ENCODE measurements around the gene SIX2. TPM values are rescaled to one million over a fixed set of nuclear protein-coding genes. Genes with fewer than 3 reads are reported as not detected.

Gene SIX2
- total and polyA plus RNA-seq, 2 donors (not counting 1 experiment from before 2014, with no cell fraction given), result not detected

DNA sequence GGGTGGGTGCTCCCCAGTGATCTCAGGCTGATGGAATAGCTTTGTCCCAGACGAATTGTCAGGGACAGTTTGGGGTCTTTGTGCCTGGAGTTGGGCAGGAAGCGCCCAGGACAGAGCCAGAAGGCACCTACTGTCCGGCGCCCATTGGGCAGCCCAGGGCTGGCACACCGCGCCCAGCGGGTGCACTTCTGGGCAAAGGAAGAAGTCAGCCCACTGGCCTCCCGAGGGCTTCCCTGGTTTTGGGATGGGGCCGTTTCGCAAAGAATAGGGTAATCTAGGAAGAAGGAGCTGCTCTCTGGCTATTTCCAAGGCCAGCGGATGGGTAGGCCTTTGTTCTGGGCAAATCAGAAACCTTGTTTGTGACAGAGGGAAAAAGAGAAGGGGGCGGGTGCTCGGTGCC, 3.5 kb upstream of the SIX2 start:
- Histone ChIP-seq H3K9me3 (ENCODE audit: control extremely low read depth in 1 of 3, control insufficient read depth in 2 of 3, insufficient read depth in 1 of 3, low read length in 2 of 3) (peaks cover 0 to 35% (median 0%) of the 10 kb centered on the region in 3 donors), H3K27me3 (replicated peaks in 1 of 4; ENCODE audit: control extremely low read depth in 1 of 4, control insufficient read depth in 3 of 4, insufficient read depth in 4 of 4, low read length in 3 of 4) (peaks cover 0 to 71% (median 40%) of the 10 kb centered on the region in 4 experiments), H3K36me3 (replicated peaks in 1 of 2; ENCODE audit: control extremely low read depth in 1 of 2, control insufficient read depth in 1 of 2, extremely low read depth in 1 of 2, insufficient read depth in 2 of 2, low read length in 1 of 2) (no peaks in the 10 kb centered on the region), H3K4me3 (ENCODE audit: control extremely low read depth in 1 of 5, extremely low read depth in 1 of 5, insufficient read depth in 1 of 5, low read depth in 2 of 5, low read length in 4 of 5) (no peak overlapping the region), H3K9ac (ENCODE audit: low read length) (no peak overlapping the region), H3K27ac (ENCODE audit: low read length in 2 of 2) (no peak overlapping the region), H2AFZ (ENCODE audit: insufficient read depth, low read depth, low read length, poor library complexity, severe bottlenecking) (no peak overlapping the region), H4K20me1 (ENCODE audit: control insufficient read depth, insufficient read depth, low read length, poor library complexity, severe bottlenecking) (no peaks in the 10 kb centered on the region), H3K4me2 (replicated peaks; ENCODE audit: low read depth, low read length, poor library complexity, severe bottlenecking) (peak overlapping the region; percentile 62), H3K79me2 (ENCODE audit: control insufficient read depth, insufficient read depth, low read length) (no peaks in the 10 kb centered on the region), H3K4me1 (ENCODE audit: control insufficient read depth in 2 of 2, insufficient read depth in 2 of 2, low read length in 2 of 2) (peaks cover 40 to 46% of the 10 kb centered on the region in 2 donors)
- Mint-ChIP-seq H3K4me3 (peak overlapping the region; percentile 26), H3K27me3 (peaks cover 64% of the 10 kb centered on the region), H3K27ac (no peak overlapping the region), H3K9me3 (ENCODE audit: insufficient read depth) (no peaks in the 10 kb centered on the region), H3K4me1 (peaks cover 36% of the 10 kb centered on the region)
- no peak for DNase-seq
- 25% methylated on average over 13 of the region's 13 CpGs for WGBS (ENCODE audit: insufficient coverage)
- TF ChIP-seq EZH2 (IDR thresholded peaks at IDR 0.05; ENCODE audit: borderline replicate concordance, insufficient read depth, low read depth, low read length, poor library complexity, severe bottlenecking), result no peak
- TF ChIP-seq, protein P1, sequence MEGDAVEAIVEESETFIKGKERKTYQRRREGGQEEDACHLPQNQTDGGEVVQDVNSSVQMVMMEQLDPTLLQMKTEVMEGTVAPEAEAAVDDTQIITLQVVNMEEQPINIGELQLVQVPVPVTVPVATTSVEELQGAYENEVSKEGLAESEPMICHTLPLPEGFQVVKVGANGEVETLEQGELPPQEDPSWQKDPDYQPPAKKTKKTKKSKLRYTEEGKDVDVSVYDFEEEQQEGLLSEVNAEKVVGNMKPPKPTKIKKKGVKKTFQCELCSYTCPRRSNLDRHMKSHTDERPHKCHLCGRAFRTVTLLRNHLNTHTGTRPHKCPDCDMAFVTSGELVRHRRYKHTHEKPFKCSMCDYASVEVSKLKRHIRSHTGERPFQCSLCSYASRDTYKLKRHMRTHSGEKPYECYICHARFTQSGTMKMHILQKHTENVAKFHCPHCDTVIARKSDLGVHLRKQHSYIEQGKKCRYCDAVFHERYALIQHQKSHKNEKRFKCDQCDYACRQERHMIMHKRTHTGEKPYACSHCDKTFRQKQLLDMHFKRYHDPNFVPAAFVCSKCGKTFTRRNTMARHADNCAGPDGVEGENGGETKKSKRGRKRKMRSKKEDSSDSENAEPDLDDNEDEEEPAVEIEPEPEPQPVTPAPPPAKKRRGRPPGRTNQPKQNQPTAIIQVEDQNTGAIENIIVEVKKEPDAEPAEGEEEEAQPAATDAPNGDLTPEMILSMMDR (IDR thresholded peaks at IDR 0.05), result no peak
- intact Hi-C loops (cut with micrococcal nuclease), result no loop called here
- no peak for ATAC-seq (ENCODE audit: low read depth)
- ChIA-PET CTCF (no interaction called here), POLR2A (no interaction called here)

DNA sequence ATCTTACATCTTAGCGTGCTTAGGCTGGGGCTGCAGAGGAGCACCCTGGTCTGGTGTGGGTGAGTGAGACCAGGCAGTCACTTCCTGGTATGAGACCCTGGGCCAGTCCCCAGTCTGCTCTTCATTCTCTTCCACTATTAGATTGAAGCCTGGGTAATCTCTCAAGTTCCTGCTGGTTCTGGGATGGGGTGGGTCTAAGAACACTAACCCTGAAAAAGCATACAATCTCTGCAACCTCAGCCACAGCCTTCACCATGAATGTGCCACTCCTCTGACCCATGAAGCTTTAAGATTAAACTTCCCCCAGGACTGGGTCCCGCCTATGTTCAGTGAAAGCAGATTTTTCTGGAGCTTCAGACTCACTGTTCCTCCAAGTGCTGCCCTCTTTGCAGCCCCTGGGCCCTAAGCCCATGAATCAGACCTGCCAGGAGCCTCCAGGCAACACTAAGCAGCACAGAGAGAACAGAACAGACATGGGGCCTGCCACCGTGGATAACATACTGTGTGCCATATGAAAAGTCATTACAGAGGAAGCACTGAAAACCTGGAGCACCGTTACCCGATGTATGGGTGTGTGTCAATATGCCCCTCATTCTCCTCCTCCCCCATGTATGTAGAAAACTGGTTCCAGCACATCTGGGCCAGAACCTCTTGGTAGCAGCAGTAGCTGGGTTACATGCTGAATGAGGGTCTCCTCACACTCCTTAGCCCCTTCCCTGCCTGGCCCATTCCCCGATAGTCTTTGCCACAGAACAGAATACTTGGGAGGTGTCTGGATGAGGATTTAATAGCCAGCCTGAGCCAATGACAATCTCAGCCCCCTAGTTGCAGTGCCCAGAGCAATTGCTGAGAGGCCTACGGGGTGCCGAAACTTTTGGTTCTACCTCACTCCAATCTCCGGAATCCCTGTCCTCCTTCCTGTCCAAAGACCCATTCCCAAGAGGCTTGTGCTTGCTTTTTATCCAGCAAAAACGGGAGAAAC, 2.7 kb upstream of the SIX2 start:
- H3K36me3 ChIP-seq (replicated peaks in 1 of 2; ENCODE audit: control extremely low read depth in 1 of 2, control insufficient read depth in 1 of 2, extremely low read depth in 1 of 2, insufficient read depth in 2 of 2, low read length in 1 of 2), result no peaks in the 10 kb centered on the region
- peaks cover 40 to 50% of the 10 kb centered on the region in 2 donors for H3K4me1 ChIP-seq (ENCODE audit: control insufficient read depth in 2 of 2, insufficient read depth in 2 of 2, low read length in 2 of 2)
- POLR2A ChIA-PET, result no interaction called here
- H3K4me1 Mint-ChIP-seq, result peaks cover 38% of the 10 kb centered on the region
- 52% methylated on average over 6 of the region's 10 CpGs for WGBS (ENCODE audit: insufficient coverage)
- DNase-seq, result no peak
- peaks cover 0 to 37% (median 0%) of the 10 kb centered on the region in 3 donors for H3K9me3 ChIP-seq (ENCODE audit: control extremely low read depth in 1 of 3, control insufficient read depth in 2 of 3, insufficient read depth in 1 of 3, low read length in 2 of 3)
- CTCF ChIA-PET, result no interaction called here
- no peak for ATAC-seq (ENCODE audit: low read depth)
- peaks cover 63% of the 10 kb centered on the region for H3K27me3 Mint-ChIP-seq
- H3K9me3 Mint-ChIP-seq (ENCODE audit: insufficient read depth), result no peaks in the 10 kb centered on the region
- peaks cover 0 to 77% (median 47%) of the 10 kb centered on the region in 4 experiments for H3K27me3 ChIP-seq (replicated peaks in 1 of 4; ENCODE audit: control extremely low read depth in 1 of 4, control insufficient read depth in 3 of 4, insufficient read depth in 4 of 4, low read length in 3 of 4)
- intact Hi-C loops (cut with micrococcal nuclease), result no loop called here
- peak overlapping the region; percentile 37 for H3K4me3 Mint-ChIP-seq
- no peaks in the 10 kb centered on the region for H3K79me2 ChIP-seq (ENCODE audit: control insufficient read depth, insufficient read depth, low read length)
- TF ChIP-seq, protein P1 (IDR thresholded peaks at IDR 0.05), result no peak
- no peak for TF ChIP-seq EZH2 (IDR thresholded peaks at IDR 0.05; ENCODE audit: borderline replicate concordance, insufficient read depth, low read depth, low read length, poor library complexity, severe bottlenecking)
- no peak overlapping the region for H2AFZ ChIP-seq (ENCODE audit: insufficient read depth, low read depth, low read length, poor library complexity, severe bottlenecking)
- no peak overlapping the region for H3K27ac ChIP-seq (ENCODE audit: low read length in 2 of 2)
- no peak overlapping the region for H3K4me3 ChIP-seq (ENCODE audit: control extremely low read depth in 1 of 5, extremely low read depth in 1 of 5, insufficient read depth in 1 of 5, low read depth in 2 of 5, low read length in 4 of 5)
- no peak overlapping the region for H3K9ac ChIP-seq (ENCODE audit: low read length)
- H3K4me2 ChIP-seq (replicated peaks; ENCODE audit: low read depth, low read length, poor library complexity, severe bottlenecking), result no peak overlapping the region
- H4K20me1 ChIP-seq (ENCODE audit: control insufficient read depth, insufficient read depth, low read length, poor library complexity, severe bottlenecking), result no peaks in the 10 kb centered on the region
- H3K27ac Mint-ChIP-seq, result no peak overlapping the region
